Common myeloid progenitor, CD34-positive (primary cell): ENCODE measurements around the gene CIAPIN1.

Source experiments
- CTCF ChIA-PET: fragments of 350-600 bp; sonication (Branson Sonifier 250); formaldehyde crosslinking; loops from one replicate; lab custom pipeline; 2021; ENCODE audit warnings: antibody characterized with exemption; lab: Charles Lee
- POLR2A ChIA-PET: fragments of 350-600 bp; sonication (Branson Sonifier 250); formaldehyde crosslinking; loops from one replicate; lab custom pipeline; 2021; ENCODE audit warnings: antibody characterized with exemption; lab: Charles Lee
- DNase-seq, 3 donors: peaks; one replicate each; pipeline versions ENCODE4 v3.0.0 to v3.0.0-alpha.2; 2013
- H3K27ac ChIP-seq, 2 experiments: 1 replicate in 1 of 2; 2 replicates in 1 of 2; pipeline ENCODE4 v1.7.0; 2013; ENCODE audit warnings: inconsistent platforms in 2 of 2, low read length in 2 of 2, mild to moderate bottlenecking in 2 of 2, low read depth in 1 of 2, moderate library complexity in 1 of 2; ENCODE audit not compliant: severe bottlenecking in 2 of 2, insufficient read depth in 1 of 2, poor library complexity in 1 of 2
- H3K27me3 ChIP-seq, 5 experiments: replicated peaks in 2 of 5; 1 replicate in 3 of 5; 2 replicates in 2 of 5; pipeline versions ENCODE4 v1.6.1 to v1.7.0; 2013; ENCODE audit warnings: low read length in 4 of 5, mild to moderate bottlenecking in 2 of 5, moderate library complexity in 2 of 5, inconsistent platforms in 1 of 5; ENCODE audit not compliant: insufficient read depth in 5 of 5, control insufficient read depth in 4 of 5
- H3K36me3 ChIP-seq, 4 experiments: 1 replicate in 2 of 4; 2 replicates in 2 of 4; pipeline versions ENCODE4 v1.6.1 to v1.7.0; 2013; ENCODE audit warnings: low read length in 3 of 4, control low read depth in 1 of 4, mild to moderate bottlenecking in 1 of 4; ENCODE audit not compliant: control insufficient read depth in 4 of 4, insufficient read depth in 4 of 4
- H3K4me1 ChIP-seq, 4 experiments: 1 replicate in 3 of 4; 2 replicates in 1 of 4; pipeline versions ENCODE4 v1.6.1 to v1.7.1; 2013; ENCODE audit warnings: low read length in 3 of 4, mild to moderate bottlenecking in 3 of 4, control low read depth in 1 of 4, inconsistent platforms in 1 of 4, moderate library complexity in 1 of 4; ENCODE audit not compliant: control insufficient read depth in 4 of 4, insufficient read depth in 4 of 4; ENCODE audit errors: control extremely low read depth in 1 of 4
- H3K4me3 ChIP-seq, 7 experiments: 1 replicate in 4 of 7; 2 replicates in 3 of 7; pipeline versions ENCODE4 v1.5.1 to v1.7.0; 2013; ENCODE audit warnings: mild to moderate bottlenecking in 7 of 7, low read length in 6 of 7, moderate library complexity in 6 of 7, inconsistent platforms in 2 of 7, low read depth in 2 of 7, control low read depth in 1 of 7; ENCODE audit not compliant: insufficient read depth in 4 of 7, control insufficient read depth in 1 of 7; ENCODE audit errors: extremely low read depth in 1 of 7
- H3K9me3 ChIP-seq, 5 experiments: 1 replicate in 4 of 5; 2 replicates in 1 of 5; pipeline versions ENCODE4 v1.6.1 to v1.7.1; 2013; ENCODE audit warnings: low read length in 4 of 5, mild to moderate bottlenecking in 2 of 5, inconsistent platforms in 1 of 5, low read depth in 1 of 5, moderate library complexity in 1 of 5; ENCODE audit not compliant: control insufficient read depth in 4 of 5, insufficient read depth in 2 of 5; ENCODE audit errors: control extremely low read depth in 1 of 5
- WGBS: methylation state at CpG from one replicate; pipeline ENCODE4 v1.1.5; 2013; ENCODE audit not compliant: insufficient coverage; 5-methylcytosine and 5-hydroxymethylcytosine counted together

Gene CIAPIN1

GRCh38 chr16:57409870-57410587 is 37.2 kb downstream of the CIAPIN1 start:
- no peaks in the 10 kb centered on the region for H3K9me3 ChIP-seq
- H3K4me3 ChIP-seq, result no peak overlapping the region
- peaks cover 0 to 8% (median 0%) of the 10 kb centered on the region in 5 experiments for H3K27me3 ChIP-seq
- H3K27ac ChIP-seq, result no peak overlapping the region
- CTCF ChIA-PET, result interaction anchor here (1.3 to 2.0 kb wide), 2 partner anchors 8 to 9 kb away, joined by 4 to 6 read pairs; no protein-coding TSS in a partner anchor
- H3K36me3 ChIP-seq, result no peaks in the 10 kb centered on the region
- DNase-seq, result no peak
- peaks cover 0 to 9% (median 3%) of the 10 kb centered on the region in 4 experiments for H3K4me1 ChIP-seq
- WGBS, result 91% methylated on average over 14 of the region's 14 CpGs
- POLR2A ChIA-PET, result no interaction called here

GRCh38 chr16:57409065-57409464 is 38.1 kb downstream of the CIAPIN1 start:
- no peak for DNase-seq
- POLR2A ChIA-PET, result no interaction called here
- CTCF ChIA-PET, result interaction anchor here (0.7 to 2.0 kb wide), 3 partner anchors 8 to 10 kb away, joined by 3 to 6 read pairs (median 4); no protein-coding TSS in a partner anchor
- Histone ChIP-seq H3K27me3 (peaks cover 0 to 9% (median 0%) of the 10 kb centered on the region in 5 experiments), H3K4me1 (peaks cover 0 to 9% (median 3%) of the 10 kb centered on the region in 4 experiments), H3K36me3 (no peaks in the 10 kb centered on the region), H3K4me3 (no peak overlapping the region), H3K9me3 (no peaks in the 10 kb centered on the region), H3K27ac (no peak overlapping the region)
- 38% methylated on average over 5 of the region's 5 CpGs for WGBS

GRCh38 chr16:57407521-57408353 is 39.4 kb downstream of the CIAPIN1 start:
- H3K27me3 ChIP-seq, result peaks cover 0 to 9% (median 0%) of the 10 kb centered on the region in 5 experiments
- no peak overlapping the region for H3K27ac ChIP-seq
- 90% methylated on average over 5 of the region's 5 CpGs for WGBS
- no peaks in the 10 kb centered on the region for H3K36me3 ChIP-seq
- H3K4me3 ChIP-seq, result no peak overlapping the region
- no peaks in the 10 kb centered on the region for H3K9me3 ChIP-seq
- H3K4me1 ChIP-seq, result peaks cover 0 to 9% (median 3%) of the 10 kb centered on the region in 4 experiments
- DNase-seq, result no peak
- CTCF ChIA-PET, result interaction anchor here (1.2 to 3.8 kb wide), 2 partner anchors 10 to 92 kb away, joined by 3 to 19 read pairs; no protein-coding TSS in a partner anchor
- POLR2A ChIA-PET, result no interaction called here

GRCh38 chr16:57406881-57407280 is 40.3 kb downstream of the CIAPIN1 start:
- no peak overlapping the region for H3K4me3 ChIP-seq
- H3K27ac ChIP-seq, result no peak overlapping the region
- H3K4me1 ChIP-seq, result peaks cover 0 to 9% (median 3%) of the 10 kb centered on the region in 4 experiments
- no peaks in the 10 kb centered on the region for H3K9me3 ChIP-seq
- peak in 2 of 3 donors; percentile 32 to 35 for DNase-seq
- ChIA-PET POLR2A (no interaction called here), CTCF (interaction anchor here (1.0 to 3.8 kb wide), 3 partner anchors 11 to 106 kb away, joined by 3 to 19 read pairs (median 3); no protein-coding TSS in a partner anchor)
- no peaks in the 10 kb centered on the region for H3K36me3 ChIP-seq
- peaks cover 0 to 8% (median 0%) of the 10 kb centered on the region in 5 experiments for H3K27me3 ChIP-seq
- WGBS, result 3% methylated on average over 2 of the region's 2 CpGs

- Histone ChIP-seq H3K4me3 (no peak overlapping the region), H3K27ac (no peak overlapping the region), H3K27me3 (peaks cover 0 to 4% (median 2%) of the 10 kb centered on the region in 5 experiments), H3K9me3 (no peaks in the 10 kb centered on the region), H3K36me3 (no peaks in the 10 kb centered on the region), H3K4me1 (peaks cover 0 to 9% (median 3%) of the 10 kb centered on the region in 4 experiments)
- WGBS, result 96% methylated on average over 3 of the region's 3 CpGs
- POLR2A ChIA-PET, result no interaction called here
- DNase-seq, result no peak
- CTCF ChIA-PET, result interaction anchor here (1.2 to 3.8 kb wide), 2 partner anchors 11 to 13 kb away, joined by 6 to 19 read pairs; no protein-coding TSS in a partner anchor
Measured at GRCh38 chr16:57405097-57405496, 42.1 kb downstream of the CIAPIN1 start.

GRCh38 chr16:57403965-57404817 is 43.0 kb downstream of the CIAPIN1 start, which contains the start of gene CCL17:
CCL17 (plus strand) TSS chr16:57404767; CDS start chr16:57413933, 9,166 bp downstream.
- peak in 1 of 3 donors; percentile 21 for DNase-seq
- ChIA-PET CTCF (interaction anchor here (1.0 to 3.8 kb wide), 3 partner anchors 9 to 14 kb away, joined by 4 to 19 read pairs (median 6); no protein-coding TSS in a partner anchor), POLR2A (no interaction called here)
- Histone ChIP-seq H3K36me3 (no peaks in the 10 kb centered on the region), H3K27me3 (peaks cover 0 to 4% (median 2%) of the 10 kb centered on the region in 5 experiments), H3K4me3 (no peak within 1 kb of the TSS), H3K27ac (no peak within 1 kb of the TSS), H3K9me3 (no peaks in the 10 kb centered on the region), H3K4me1 (peaks cover 0 to 8% (median 3%) of the 10 kb centered on the region in 4 experiments)
- 86% methylated on average over 17 of the region's 17 CpGs for WGBS
